ENCODE measurements around the gene ADAM30. TPM values are rescaled to one million over a fixed set of nuclear protein-coding genes. Genes with fewer than 3 reads are reported as not detected.
"Not testable (repeated sequence)": the region's sequence is repeated elsewhere in the genome, so short reads cannot be mapped to it uniquely, and the experiment has no call there.

ADAM30 gene
- polyA plus RNA-seq, 2 donors = not detected

DNA sequence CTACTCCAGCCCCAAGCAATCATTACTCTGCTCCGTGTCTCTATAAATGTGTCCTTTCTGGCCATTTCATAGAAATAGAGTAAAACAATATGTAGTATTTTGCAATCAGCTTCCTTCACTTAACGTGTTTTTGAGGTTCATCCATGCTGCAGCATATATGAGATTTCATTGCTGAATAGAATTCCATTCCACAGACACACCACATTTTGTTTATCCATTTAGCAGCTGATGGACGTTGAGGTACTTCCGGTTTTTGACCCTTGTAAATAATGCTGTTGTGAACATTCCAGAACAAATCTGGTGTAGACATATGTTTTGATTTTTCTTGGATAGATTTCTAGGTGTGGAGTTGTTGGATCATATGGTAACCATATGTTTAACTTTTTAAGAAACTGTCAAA lies 30.7 kb downstream of the ADAM30 start:
- Histone ChIP-seq H3K4me3 (ENCODE audit: low read depth in 1 of 2, low read length in 2 of 2) (no peak overlapping the region), H3K27me3 (ENCODE audit: control insufficient read depth in 1 of 2, insufficient read depth in 2 of 2, low read length in 2 of 2) (no peaks in the 10 kb centered on the region), H3K9me3 (ENCODE audit: control insufficient read depth in 2 of 2, insufficient read depth in 1 of 2, low read depth in 1 of 2, low read length in 1 of 2) (no peaks in the 10 kb centered on the region), H3K36me3 (ENCODE audit: control insufficient read depth in 2 of 2, insufficient read depth in 2 of 2, low read length in 1 of 2) (no peaks in the 10 kb centered on the region), H3K27ac (ENCODE audit: low read depth in 2 of 2, low read length in 1 of 2) (no peak overlapping the region), H3K4me1 (ENCODE audit: control insufficient read depth in 2 of 2, insufficient read depth in 2 of 2, low read length in 1 of 2) (no peaks in the 10 kb centered on the region)
- 54 to 60% methylated on average over 4 of the region's 4 CpGs for WGBS, 2 donors

DNA sequence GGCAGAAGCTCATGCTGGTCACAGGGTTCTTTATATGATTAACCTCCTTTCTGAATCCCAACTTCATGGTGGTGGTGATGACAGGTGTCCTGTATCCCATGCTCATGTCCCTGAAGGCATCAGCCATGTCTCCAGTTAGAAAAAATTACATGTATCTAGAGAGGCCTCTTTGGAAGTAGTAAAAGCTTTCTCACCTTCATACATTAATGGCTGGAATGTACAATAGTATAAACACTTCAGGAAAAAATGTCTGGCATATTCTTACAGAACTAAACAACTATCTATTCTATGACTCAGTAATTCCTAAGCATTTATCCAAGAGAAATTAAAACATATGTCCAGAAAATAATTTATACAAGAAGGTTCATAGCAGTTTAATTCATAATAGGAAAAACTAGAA lies 34.0 kb downstream of the ADAM30 start:
- no peaks in the 10 kb centered on the region for H3K9me3 ChIP-seq (ENCODE audit: control insufficient read depth in 2 of 2, insufficient read depth in 1 of 2, low read depth in 1 of 2, low read length in 1 of 2)
- no peaks in the 10 kb centered on the region for H3K36me3 ChIP-seq (ENCODE audit: control insufficient read depth in 2 of 2, insufficient read depth in 2 of 2, low read length in 1 of 2)
- H3K27me3 ChIP-seq (ENCODE audit: control insufficient read depth in 1 of 2, insufficient read depth in 2 of 2, low read length in 2 of 2) = no peaks in the 10 kb centered on the region
- no peaks in the 10 kb centered on the region for H3K4me1 ChIP-seq (ENCODE audit: control insufficient read depth in 2 of 2, insufficient read depth in 2 of 2, low read length in 1 of 2)
- H3K27ac ChIP-seq (ENCODE audit: low read depth in 2 of 2, low read length in 1 of 2) = no peak overlapping the region
- no peak overlapping the region for H3K4me3 ChIP-seq (ENCODE audit: low read depth in 1 of 2, low read length in 2 of 2)

DNA sequence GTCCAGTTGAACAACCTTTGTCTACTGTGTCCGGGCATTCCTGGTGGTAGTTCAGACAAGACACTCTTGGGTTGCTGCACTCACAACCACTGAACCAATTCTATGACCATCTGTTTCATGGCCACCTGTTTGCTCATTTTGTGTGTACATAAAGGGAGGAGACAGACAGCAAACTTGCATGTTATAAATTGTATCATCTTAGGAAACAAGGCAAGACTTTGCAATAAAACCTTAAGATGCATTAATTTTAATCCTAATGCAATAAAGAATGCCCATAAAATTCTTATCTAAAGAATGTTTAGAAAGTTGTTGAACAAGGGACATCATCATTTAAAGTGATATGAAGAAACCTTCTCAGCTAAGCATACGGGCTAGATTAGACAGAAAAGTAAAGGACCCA lies 34.8 kb downstream of the ADAM30 start:
- Histone ChIP-seq H3K27ac (ENCODE audit: low read depth in 2 of 2, low read length in 1 of 2) (no peak overlapping the region), H3K9me3 (ENCODE audit: control insufficient read depth in 2 of 2, insufficient read depth in 1 of 2, low read depth in 1 of 2, low read length in 1 of 2) (no peaks in the 10 kb centered on the region), H3K27me3 (ENCODE audit: control insufficient read depth in 1 of 2, insufficient read depth in 2 of 2, low read length in 2 of 2) (no peaks in the 10 kb centered on the region), H3K4me3 (ENCODE audit: low read depth in 1 of 2, low read length in 2 of 2) (no peak overlapping the region), H3K36me3 (ENCODE audit: control insufficient read depth in 2 of 2, insufficient read depth in 2 of 2, low read length in 1 of 2) (no peaks in the 10 kb centered on the region), H3K4me1 (ENCODE audit: control insufficient read depth in 2 of 2, insufficient read depth in 2 of 2, low read length in 1 of 2) (no peaks in the 10 kb centered on the region)
- 84 to 91% methylated on average over 2 of the region's 2 CpGs for WGBS, 2 donors

DNA sequence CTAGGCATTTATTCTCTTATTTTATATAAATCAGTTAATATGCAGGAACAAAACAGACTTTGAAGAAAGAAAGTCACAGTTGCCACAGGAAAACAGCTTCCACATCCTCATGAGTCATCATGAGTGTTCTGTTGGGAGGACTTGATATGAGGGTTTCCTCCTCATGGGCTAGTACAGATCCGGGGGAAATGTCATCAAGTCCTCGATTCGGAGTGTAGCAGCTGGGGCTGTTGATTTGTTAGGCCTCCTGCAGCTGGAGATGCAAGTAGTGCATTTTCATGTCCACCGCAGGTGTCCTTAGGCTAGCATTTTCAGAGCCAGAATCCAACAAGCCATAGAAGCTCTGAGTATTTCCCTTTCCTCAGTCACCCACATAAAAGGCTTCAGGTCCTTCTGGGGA lies 36.7 kb downstream of the ADAM30 start:
- Histone ChIP-seq H3K4me1 (ENCODE audit: control insufficient read depth in 2 of 2, insufficient read depth in 2 of 2, low read length in 1 of 2) (no peaks in the 10 kb centered on the region), H3K27ac (ENCODE audit: low read depth in 2 of 2, low read length in 1 of 2) (no peak overlapping the region), H3K4me3 (ENCODE audit: low read depth in 1 of 2, low read length in 2 of 2) (no peak overlapping the region), H3K36me3 (ENCODE audit: control insufficient read depth in 2 of 2, insufficient read depth in 2 of 2, low read length in 1 of 2) (no peaks in the 10 kb centered on the region), H3K27me3 (ENCODE audit: control insufficient read depth in 1 of 2, insufficient read depth in 2 of 2, low read length in 2 of 2) (no peaks in the 10 kb centered on the region), H3K9me3 (ENCODE audit: control insufficient read depth in 2 of 2, insufficient read depth in 1 of 2, low read depth in 1 of 2, low read length in 1 of 2) (no peaks in the 10 kb centered on the region)
- 62 to 63% methylated on average over 4 of the region's 4 CpGs for WGBS, 2 donors

DNA sequence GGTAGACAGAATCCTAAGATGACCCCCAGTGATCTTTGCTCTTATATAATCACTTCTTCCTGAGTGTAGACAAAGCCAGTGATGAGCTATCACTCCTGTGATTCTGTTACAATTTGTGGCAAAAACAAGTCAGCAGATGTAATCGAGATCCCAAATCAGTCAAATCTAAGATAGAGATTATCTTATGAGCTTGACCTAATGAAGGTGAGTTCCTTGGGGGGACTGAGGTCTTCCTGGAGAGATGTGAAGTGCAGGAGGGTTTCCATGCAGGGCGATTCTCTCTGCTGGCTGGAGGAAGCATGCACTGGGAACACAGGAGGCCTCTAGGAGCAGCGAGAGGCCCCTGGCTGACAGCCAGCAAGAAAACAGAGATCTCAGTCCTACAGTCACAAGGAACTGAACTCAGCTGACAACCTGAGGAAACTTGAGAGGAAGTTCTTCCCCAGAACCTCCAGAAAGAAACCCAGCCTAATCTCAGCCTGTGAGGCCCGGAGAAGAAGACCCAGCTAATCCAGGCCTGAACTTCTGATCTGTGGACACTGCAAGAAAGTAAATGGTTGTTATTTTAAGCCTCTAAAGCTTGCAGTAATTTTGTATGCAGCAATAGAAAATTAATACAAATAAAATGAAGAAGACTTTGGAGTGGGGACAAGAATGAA lies 37.6 kb downstream of the ADAM30 start:
- not testable (repeated sequence) for H3K4me3 ChIP-seq (ENCODE audit: low read depth in 1 of 2, low read length in 2 of 2); H3K27ac ChIP-seq (ENCODE audit: low read depth in 2 of 2, low read length in 1 of 2); H3K4me1 ChIP-seq (ENCODE audit: control insufficient read depth in 2 of 2, insufficient read depth in 2 of 2, low read length in 1 of 2); H3K27me3 ChIP-seq (ENCODE audit: control insufficient read depth in 1 of 2, insufficient read depth in 2 of 2, low read length in 2 of 2); H3K36me3 ChIP-seq (ENCODE audit: control insufficient read depth in 2 of 2, insufficient read depth in 2 of 2, low read length in 1 of 2); H3K9me3 ChIP-seq (ENCODE audit: control insufficient read depth in 2 of 2, insufficient read depth in 1 of 2, low read depth in 1 of 2, low read length in 1 of 2)
- WGBS, 2 donors = 75 to 78% methylated on average over 4 of the region's 4 CpGs

DNA sequence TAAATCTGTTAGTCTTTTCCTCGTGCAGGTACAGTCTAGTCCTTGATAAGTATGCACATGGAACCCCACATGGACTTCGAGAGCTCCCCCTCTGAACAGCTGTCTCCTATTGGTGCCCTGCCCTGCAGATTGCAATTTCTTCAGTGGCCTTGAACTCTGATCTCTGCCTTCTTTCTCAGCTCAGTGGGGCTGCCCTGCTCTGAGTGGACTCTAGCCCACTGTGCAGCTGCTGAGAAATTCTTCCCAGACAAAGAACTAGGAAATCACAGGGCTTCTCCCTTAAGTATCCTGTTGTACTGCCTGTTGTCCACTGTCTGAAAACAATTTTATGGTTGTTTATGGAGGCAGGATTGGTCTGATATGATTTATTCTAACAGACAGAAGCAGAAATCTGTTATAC lies 38.2 kb downstream of the ADAM30 start:
- no peak overlapping the region for H3K4me3 ChIP-seq (ENCODE audit: low read depth in 1 of 2, low read length in 2 of 2)
- 71 to 79% methylated on average over 2 of the region's 2 CpGs for WGBS, 2 donors
- no peaks in the 10 kb centered on the region for H3K36me3 ChIP-seq (ENCODE audit: control insufficient read depth in 2 of 2, insufficient read depth in 2 of 2, low read length in 1 of 2)
- H3K27me3 ChIP-seq (ENCODE audit: control insufficient read depth in 1 of 2, insufficient read depth in 2 of 2, low read length in 2 of 2) = no peaks in the 10 kb centered on the region
- H3K27ac ChIP-seq (ENCODE audit: low read depth in 2 of 2, low read length in 1 of 2) = no peak overlapping the region
- H3K4me1 ChIP-seq (ENCODE audit: control insufficient read depth in 2 of 2, insufficient read depth in 2 of 2, low read length in 1 of 2) = no peaks in the 10 kb centered on the region
- H3K9me3 ChIP-seq (ENCODE audit: control insufficient read depth in 2 of 2, insufficient read depth in 1 of 2, low read depth in 1 of 2, low read length in 1 of 2) = no peaks in the 10 kb centered on the region

DNA sequence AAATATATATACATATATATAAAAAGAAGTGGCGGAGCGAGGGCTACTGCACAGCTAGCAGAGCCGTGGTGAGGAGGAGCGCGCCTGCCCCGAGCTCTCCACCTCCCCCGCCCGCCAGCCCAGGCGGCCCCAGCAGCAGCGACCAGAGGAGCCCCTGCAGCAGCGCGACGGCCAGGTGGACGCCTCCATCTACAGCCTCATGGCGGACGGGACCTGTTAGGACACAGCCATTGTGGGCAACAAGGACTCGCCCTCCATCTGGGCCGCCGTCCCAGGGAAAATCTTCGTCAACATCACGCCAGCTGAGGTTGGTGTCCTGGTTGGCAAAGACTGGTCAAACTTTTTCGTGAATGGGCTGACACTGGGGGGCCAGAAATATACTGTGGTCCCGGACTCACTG lies 43.2 kb downstream of the ADAM30 start:
- Histone ChIP-seq H3K9me3 (ENCODE audit: control insufficient read depth in 2 of 2, insufficient read depth in 1 of 2, low read depth in 1 of 2, low read length in 1 of 2) (no peaks in the 10 kb centered on the region), H3K27me3 (ENCODE audit: control insufficient read depth in 1 of 2, insufficient read depth in 2 of 2, low read length in 2 of 2) (no peaks in the 10 kb centered on the region), H3K4me3 (ENCODE audit: low read depth in 1 of 2, low read length in 2 of 2) (no peak overlapping the region), H3K36me3 (ENCODE audit: control insufficient read depth in 2 of 2, insufficient read depth in 2 of 2, low read length in 1 of 2) (no peaks in the 10 kb centered on the region), H3K27ac (ENCODE audit: low read depth in 2 of 2, low read length in 1 of 2) (no peak overlapping the region), H3K4me1 (ENCODE audit: control insufficient read depth in 2 of 2, insufficient read depth in 2 of 2, low read length in 1 of 2) (no peaks in the 10 kb centered on the region)
- WGBS, 2 donors = 93 to 99% methylated on average over 23 of the region's 23 CpGs

DNA sequence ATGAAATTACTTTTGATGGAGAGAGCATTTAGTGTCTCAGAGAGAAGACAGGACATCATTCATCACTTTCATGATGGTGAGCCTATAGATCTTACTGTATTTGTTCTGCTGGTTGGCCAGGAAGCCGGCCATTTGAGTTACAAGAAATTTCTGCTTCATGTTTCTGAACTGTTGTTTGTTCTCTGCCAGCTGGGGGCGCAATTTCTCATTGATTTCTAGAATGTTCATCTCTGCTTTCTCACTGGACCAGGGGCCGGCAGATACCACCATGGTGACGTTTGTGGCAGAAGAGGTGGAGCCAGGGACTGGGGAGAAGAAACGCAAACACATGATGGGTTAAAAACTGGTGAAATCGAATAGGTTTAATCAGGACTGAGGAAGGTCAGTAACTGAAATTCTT lies 52.1 kb downstream of the ADAM30 start:
- H3K36me3 ChIP-seq (ENCODE audit: control insufficient read depth in 2 of 2, insufficient read depth in 2 of 2, low read length in 1 of 2); H3K9me3 ChIP-seq (ENCODE audit: control insufficient read depth in 2 of 2, insufficient read depth in 1 of 2, low read depth in 1 of 2, low read length in 1 of 2); H3K27me3 ChIP-seq (ENCODE audit: control insufficient read depth in 1 of 2, insufficient read depth in 2 of 2, low read length in 2 of 2); H3K4me3 ChIP-seq (ENCODE audit: low read depth in 1 of 2, low read length in 2 of 2); H3K4me1 ChIP-seq (ENCODE audit: control insufficient read depth in 2 of 2, insufficient read depth in 2 of 2, low read length in 1 of 2); H3K27ac ChIP-seq (ENCODE audit: low read depth in 2 of 2, low read length in 1 of 2): not testable (repeated sequence)
- 70 to 73% methylated on average over 6 of the region's 6 CpGs for WGBS, 2 donors

Other genes starting within 250 kb of the ADAM30 start
- gene ZNF697, start 248.2 kb downstream of the ADAM30 start, polyA plus RNA-seq = under 1 TPM; 0.26 to 0.40 TPM
- 10 to 100 TPM; 24.3 to 68.7 TPM for gene PHGDH, start 184.6 kb downstream of the ADAM30 start, polyA plus RNA-seq
- gene HMGCS2, start 127.6 kb downstream of the ADAM30 start, polyA plus RNA-seq = 1 to 10 TPM; 1.3 to 5.8 TPM
- gene REG4, start 85.1 kb downstream of the ADAM30 start, polyA plus RNA-seq = under 1 TPM in 1 of 2 donors, not detected in 1; 0.12 TPM
- 10 to 100 TPM; 12.5 TPM for gene NOTCH2, start 173.1 kb upstream of the ADAM30 start, polyA plus RNA-seq

All from esophagus (tissue), 2 donors.